ENCODE data around the gene NFKBIE. TPM values are rescaled to one million over a fixed set of nuclear protein-coding genes. Genes with fewer than 3 reads are reported as not detected.

Gene NFKBIE
- total and polyA plus RNA-seq, 2 of the 13 experiments (the other 11 are each of a cell fraction or from before 2014, with no cell fraction given): 6.7 to 14.5 TPM

GRCh38 chr6:44247338-44248302 is 17.7 kb downstream of the NFKBIE start (continued):
- TF ChIP-seq ZXDC (CRISPR knock-in tag; IDR thresholded peaks at IDR 0.05): peak; percentile 78
- peak; percentile 74; the same call in 1 of the 2 replicates for TF ChIP-seq YEATS4 (CRISPR knock-in tag; IDR thresholded peaks at IDR 0.05; ENCODE audit: borderline replicate concordance)
- TF ChIP-seq ZNF446 (CRISPR knock-in tag; IDR thresholded peaks at IDR 0.05): 0 out of 2 replicates have a peak, but pooled peaks have one; percentile 25
- TF ChIP-seq MAFK (conservative IDR thresholded peaks at IDR 0.05 in 1 of 2, IDR thresholded peaks at IDR 0.05 in 1 of 2; ENCODE audit: low read length in 2 of 2): 0 out of 4 replicates have a peak, but pooled peaks of 1 of the 2 experiments have one; percentile 2
- 0 out of 2 replicates have a peak, but pooled peaks have one; percentile 64 for TF ChIP-seq ARNT2 (CRISPR knock-in tag; IDR thresholded peaks at IDR 0.05; ENCODE audit: low read depth)
- peak; percentile 34; the same call in 1 of the 2 replicates for TF ChIP-seq THAP9 (CRISPR knock-in tag; IDR thresholded peaks at IDR 0.05; ENCODE audit: borderline replicate concordance)
- TF ChIP-seq, protein P1, sequence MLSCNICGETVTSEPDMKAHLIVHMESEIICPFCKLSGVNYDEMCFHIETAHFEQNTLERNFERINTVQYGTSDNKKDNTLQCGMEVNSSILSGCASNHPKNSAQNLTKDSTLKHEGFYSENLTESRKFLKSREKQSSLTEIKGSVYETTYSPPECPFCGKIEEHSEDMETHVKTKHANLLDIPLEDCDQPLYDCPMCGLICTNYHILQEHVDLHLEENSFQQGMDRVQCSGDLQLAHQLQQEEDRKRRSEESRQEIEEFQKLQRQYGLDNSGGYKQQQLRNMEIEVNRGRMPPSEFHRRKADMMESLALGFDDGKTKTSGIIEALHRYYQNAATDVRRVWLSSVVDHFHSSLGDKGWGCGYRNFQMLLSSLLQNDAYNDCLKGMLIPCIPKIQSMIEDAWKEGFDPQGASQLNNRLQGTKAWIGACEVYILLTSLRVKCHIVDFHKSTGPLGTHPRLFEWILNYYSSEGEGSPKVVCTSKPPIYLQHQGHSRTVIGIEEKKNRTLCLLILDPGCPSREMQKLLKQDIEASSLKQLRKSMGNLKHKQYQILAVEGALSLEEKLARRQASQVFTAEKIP (CRISPR knock-in tag; IDR thresholded peaks at IDR 0.05; ENCODE audit: borderline replicate concordance): no peak
- no peak for TF ChIP-seq NFKBIZ (CRISPR knock-in tag; IDR thresholded peaks at IDR 0.05)
- 0 out of 2 replicates have a peak, but pooled peaks have one; percentile 18 for TF ChIP-seq KMT2A (CRISPR knock-in tag; IDR thresholded peaks at IDR 0.05)
- TF ChIP-seq BCL6 (CRISPR knock-in tag; IDR thresholded peaks at IDR 0.05): peak; percentile 50; the same call in 1 of the 2 replicates
- TF ChIP-seq, protein P2, sequence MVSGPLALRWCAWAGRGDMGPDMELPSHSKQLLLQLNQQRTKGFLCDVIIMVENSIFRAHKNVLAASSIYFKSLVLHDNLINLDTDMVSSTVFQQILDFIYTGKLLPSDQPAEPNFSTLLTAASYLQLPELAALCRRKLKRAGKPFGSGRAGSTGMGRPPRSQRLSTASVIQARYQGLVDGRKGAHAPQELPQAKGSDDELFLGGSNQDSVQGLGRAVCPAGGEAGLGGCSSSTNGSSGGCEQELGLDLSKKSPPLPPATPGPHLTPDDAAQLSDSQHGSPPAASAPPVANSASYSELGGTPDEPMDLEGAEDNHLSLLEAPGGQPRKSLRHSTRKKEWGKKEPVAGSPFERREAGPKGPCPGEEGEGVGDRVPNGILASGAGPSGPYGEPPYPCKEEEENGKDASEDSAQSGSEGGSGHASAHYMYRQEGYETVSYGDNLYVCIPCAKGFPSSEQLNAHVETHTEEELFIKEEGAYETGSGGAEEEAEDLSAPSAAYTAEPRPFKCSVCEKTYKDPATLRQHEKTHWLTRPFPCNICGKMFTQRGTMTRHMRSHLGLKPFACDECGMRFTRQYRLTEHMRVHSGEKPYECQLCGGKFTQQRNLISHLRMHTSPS (CRISPR knock-in tag; IDR thresholded peaks at IDR 0.05; ENCODE audit: low read depth): peak; percentile 63; the same call in 1 of the 2 replicates
- TF ChIP-seq EP300 (IDR thresholded peaks at IDR 0.05; ENCODE audit: low read depth in 2 of 2, low read length in 2 of 2): peak in 1 of 2 experiments; percentile 35; a peak in 1 of 4 replicates
- TF ChIP-seq EP300 (CRISPR knock-in tag; IDR thresholded peaks at IDR 0.05; ENCODE audit: borderline replicate concordance): 0 out of 2 replicates have a peak, but pooled peaks have one; percentile 13
- 0 out of 2 replicates have a peak, but pooled peaks have one; percentile 3 for TF ChIP-seq ZNF629 (CRISPR knock-in tag; conservative IDR thresholded peaks at IDR 0.05)
- peak; percentile 74; the same call in 1 of the 2 replicates for TF ChIP-seq DMAP1 (CRISPR knock-in tag; IDR thresholded peaks at IDR 0.05)
- TF ChIP-seq SP1 (IDR thresholded peaks at IDR 0.05): no peak
- no peak for TF ChIP-seq SP1 (CRISPR knock-in tag; IDR thresholded peaks at IDR 0.05)
- TF ChIP-seq, protein P3, sequence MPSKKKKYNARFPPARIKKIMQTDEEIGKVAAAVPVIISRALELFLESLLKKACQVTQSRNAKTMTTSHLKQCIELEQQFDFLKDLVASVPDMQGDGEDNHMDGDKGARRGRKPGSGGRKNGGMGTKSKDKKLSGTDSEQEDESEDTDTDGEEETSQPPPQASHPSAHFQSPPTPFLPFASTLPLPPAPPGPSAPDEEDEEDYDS (CRISPR knock-in tag; IDR thresholded peaks at IDR 0.05): peak; percentile 30; the same call in 1 of the 2 replicates

Measured in HepG2 (cell line).